ENCODE measurements around the gene PHAF1.

PHAF1 gene

GRCh38 chr16:67164599-67165061 lies 54.9 kb downstream of the PHAF1 start, which contains the start of gene HSF4:
Gene HSF4 (plus strand): TSS chr16:67164745. CDS start chr16:67164812, 67 bp downstream.
- DNase-seq = peak; percentile 22

GRCh38 chr16:67165121-67166078 lies 55.7 kb downstream of the PHAF1 start:
- no peak for DNase-seq

- DNase-seq = no peak
Observed at GRCh38 chr16:67166110-67166547, 56.4 kb downstream of the PHAF1 start.

GRCh38 chr16:67166598-67167168 lies 56.9 kb downstream of the PHAF1 start:
- no peak for DNase-seq

GRCh38 chr16:67167588-67167987 lies 57.8 kb downstream of the PHAF1 start:
- DNase-seq = no peak

- DNase-seq = no peak
Observed at GRCh38 chr16:67169011-67169451, 59.3 kb downstream of the PHAF1 start.

- peak; percentile 20 for DNase-seq
Observed at GRCh38 chr16:67169642-67170167, 60.0 kb downstream of the PHAF1 start.

GRCh38 chr16:67170168-67170948 lies 60.6 kb downstream of the PHAF1 start, which contains the start of gene NOL3:
Gene NOL3 (plus strand): TSS chr16:67170538.
- peak; percentile 78 for DNase-seq

GRCh38 chr16:67170949-67171649 lies 61.4 kb downstream of the PHAF1 start:
- no peak for DNase-seq

GRCh38 chr16:67173323-67173722 lies 63.6 kb downstream of the PHAF1 start:
- DNase-seq = no peak

- DNase-seq = peak; percentile 88
Observed at GRCh38 chr16:67173808-67174705, 64.3 kb downstream of the PHAF1 start.

GRCh38 chr16:67174706-67175231 lies 65.0 kb downstream of the PHAF1 start:
- no peak for DNase-seq

GRCh38 chr16:67176662-67177061 lies 66.9 kb downstream of the PHAF1 start:
- no peak for DNase-seq

GRCh38 chr16:67177743-67178699 lies 68.3 kb downstream of the PHAF1 start:
- DNase-seq = peak; percentile 93

- DNase-seq = no peak
Observed at GRCh38 chr16:67179421-67180080, 69.8 kb downstream of the PHAF1 start.

- DNase-seq = no peak
Observed at GRCh38 chr16:67180166-67180565, 70.4 kb downstream of the PHAF1 start.

- DNase-seq = no peak
Observed at GRCh38 chr16:67181346-67181745, 71.6 kb downstream of the PHAF1 start.

GRCh38 chr16:67182288-67182687 lies 72.5 kb downstream of the PHAF1 start:
- no peak for DNase-seq

- DNase-seq = no peak
Observed at GRCh38 chr16:67183284-67183626, 73.5 kb downstream of the PHAF1 start.

All from DMS153 (cell line).